ENCODE measurements around the gene GOLT1B. TPM values are rescaled to one million over a fixed set of nuclear protein-coding genes. Genes with fewer than 3 reads are reported as not detected.

Gene GOLT1B
- total and polyA plus RNA-seq, 2 of the 13 experiments (the other 11 are each of a cell fraction or from before 2014, with no cell fraction given), result 23.6 to 38.4 TPM

- no peak for DNase-seq (ENCODE audit: low spot score)
- peak; percentile 65 for TF ChIP-seq ATF7 (IDR thresholded peaks at IDR 0.05)
- TF ChIP-seq ATF7 (CRISPR knock-in tag; IDR thresholded peaks at IDR 0.05), result no peak
- no peak for TF ChIP-seq ZNF451 (CRISPR knock-in tag; IDR thresholded peaks at IDR 0.05)
- TF ChIP-seq ZNF180 (CRISPR knock-in tag; IDR thresholded peaks at IDR 0.05; ENCODE audit: borderline replicate concordance, low read depth), result no peak
- no peaks in the 10 kb centered on the region for H3K9me3 ChIP-seq (ENCODE audit: low read length)
- H3K27ac ChIP-seq (ENCODE audit: extremely low read length, insufficient read depth, low read length), result no peak overlapping the region
- no peak overlapping the region for H3K9ac ChIP-seq (ENCODE audit: insufficient read depth, low read depth, low read length)
- ChIA-PET CTCF (ENCODE audit: low intra/inter-chr PET ratio, low total read pairs) (no interaction called here), POLR2A (no interaction called here)
- peaks cover 0 to 2% of the 10 kb centered on the region in 2 experiments; a peak in 1 of 5 replicates for H3K27me3 ChIP-seq (ENCODE audit: control insufficient read depth in 1 of 2, insufficient read depth in 2 of 2, low read length in 2 of 2)
- FAIRE-seq, result no peak
- no peaks in the 10 kb centered on the region for H3K79me2 ChIP-seq (ENCODE audit: insufficient read depth, low read length)
- H3K4me2 ChIP-seq (ENCODE audit: low read depth, low read length), result no peak overlapping the region
- no peaks in the 10 kb centered on the region for H4K20me1 ChIP-seq (ENCODE audit: insufficient read depth, low read length)
- no peaks in the 10 kb centered on the region for H3K36me3 ChIP-seq (replicated peaks in 1 of 2; ENCODE audit: control insufficient read depth in 1 of 2, insufficient read depth in 2 of 2, low read length in 2 of 2)
- H3K4me1 ChIP-seq (ENCODE audit: insufficient read depth, low read length), result no peaks in the 10 kb centered on the region
- no peak for ATAC-seq
- intact Hi-C loops (cut with micrococcal nuclease; ENCODE audit: unreplicated experiment) (no loop called here), in situ Hi-C loops (cut with HindIII; ENCODE audit: extremely low pct_ligation_motif_present, low pct_unique_long_range_greater_than_20kb) (no loop called here)
- H2AFZ ChIP-seq (ENCODE audit: low read length), result no peak overlapping the region
- BruUV-seq (replicated peaks), result no TSS peak
- no peak overlapping the region for H3K4me3 ChIP-seq (replicated peaks in 1 of 3; ENCODE audit: insufficient read depth in 1 of 3, low read depth in 2 of 3, low read length in 3 of 3)
- 46% methylated on average over 2 of the region's 2 CpGs for WGBS (ENCODE audit: low lambda C conversion rate)
Measured at GRCh38 chr12:21545557-21545956, 44.0 kb downstream of the GOLT1B start.

- Histone ChIP-seq H3K36me3 (replicated peaks in 1 of 2; ENCODE audit: control insufficient read depth in 1 of 2, insufficient read depth in 2 of 2, low read length in 2 of 2) (no peaks in the 10 kb centered on the region), H3K27ac (ENCODE audit: extremely low read length, insufficient read depth, low read length) (no peak overlapping the region), H4K20me1 (ENCODE audit: insufficient read depth, low read length) (no peaks in the 10 kb centered on the region), H2AFZ (ENCODE audit: low read length) (no peak overlapping the region), H3K9ac (ENCODE audit: insufficient read depth, low read depth, low read length) (no peak overlapping the region), H3K79me2 (ENCODE audit: insufficient read depth, low read length) (no peaks in the 10 kb centered on the region), H3K4me1 (ENCODE audit: insufficient read depth, low read length) (no peaks in the 10 kb centered on the region), H3K27me3 (ENCODE audit: control insufficient read depth in 1 of 2, insufficient read depth in 2 of 2, low read length in 2 of 2) (0 out of 5 replicates have a peak, but pooled peaks cover 0 to 2% of the 10 kb centered on the region in 2 experiments), H3K4me2 (ENCODE audit: low read depth, low read length) (no peak overlapping the region), H3K9me3 (ENCODE audit: low read length) (no peaks in the 10 kb centered on the region), H3K4me3 (replicated peaks in 1 of 3; ENCODE audit: insufficient read depth in 1 of 3, low read depth in 2 of 3, low read length in 3 of 3) (no peak overlapping the region)
- intact Hi-C loops (cut with micrococcal nuclease; ENCODE audit: unreplicated experiment), result no loop called here
- CTCF ChIA-PET (ENCODE audit: low intra/inter-chr PET ratio, low total read pairs), result no interaction called here
- no peak for DNase-seq (ENCODE audit: low spot score)
- WGBS (ENCODE audit: low lambda C conversion rate), result 0% methylated on average over 1 of the region's 1 CpG
- no TSS peak for BruUV-seq (replicated peaks)
- in situ Hi-C loops (cut with HindIII; ENCODE audit: extremely low pct_ligation_motif_present, low pct_unique_long_range_greater_than_20kb), result no loop called here
- POLR2A ChIA-PET, result no interaction called here
- ATAC-seq, result no peak
- FAIRE-seq, result no peak
- TF ChIP-seq TAF1 (CRISPR knock-in tag; IDR thresholded peaks at IDR 0.05) (no peak), FOXP1 (IDR thresholded peaks at IDR 0.05) (no peak), FOXP1 (CRISPR knock-in tag; IDR thresholded peaks at IDR 0.05) (no peak), ZNF83 (CRISPR knock-in tag; IDR thresholded peaks at IDR 0.05; ENCODE audit: borderline replicate concordance) (no peak), SOX5 (CRISPR knock-in tag; IDR thresholded peaks at IDR 0.05; ENCODE audit: borderline replicate concordance) (no peak), KDM3A (CRISPR knock-in tag; IDR thresholded peaks at IDR 0.05; ENCODE audit: low read depth) (no peak), ZNF451 (CRISPR knock-in tag; IDR thresholded peaks at IDR 0.05) (no peak), ZFAT (CRISPR knock-in tag; conservative IDR thresholded peaks at IDR 0.05) (no peak), KAT7 (CRISPR knock-in tag; IDR thresholded peaks at IDR 0.05; ENCODE audit: borderline replicate concordance) (no peak), ZBED4 (CRISPR knock-in tag; IDR thresholded peaks at IDR 0.05; ENCODE audit: borderline replicate concordance) (no peak), SP1 (IDR thresholded peaks at IDR 0.05) (no peak), SP1 (CRISPR knock-in tag; IDR thresholded peaks at IDR 0.05) (no peak), ZNF276 (CRISPR knock-in tag; IDR thresholded peaks at IDR 0.05; ENCODE audit: low read depth) (no peak), MYNN (CRISPR knock-in tag; IDR thresholded peaks at IDR 0.05; ENCODE audit: low read depth) (no peak)
Measured at GRCh38 chr12:21546716-21547115, 45.1 kb downstream of the GOLT1B start.

Measured in HepG2 (cell line).